Osteocyte (in vitro differentiated cells): ENCODE measurements around the gene DGKD. TPM values are rescaled to one million over a fixed set of nuclear protein-coding genes. Genes with fewer than 3 reads are reported as not detected.

Experiments
- DNase-seq: peaks from one replicate; pipeline ENCODE4 v3.0.0; 2021; ENCODE audit warnings: mixed read lengths; ENCODE audit not compliant: unreplicated experiment; ENCODE audit errors: extremely low spot score
- H3K27ac Mint-ChIP-seq: one replicate; pipeline ENCODE4 v1.8.0; 2021; ENCODE audit warnings: mild to moderate bottlenecking, mixed read lengths; ENCODE audit not compliant: unreplicated experiment
- H3K27me3 Mint-ChIP-seq: one replicate; pipeline ENCODE4 v1.8.0; 2021; ENCODE audit warnings: mixed read lengths; ENCODE audit not compliant: unreplicated experiment
- H3K36me3 Mint-ChIP-seq: one replicate; pipeline ENCODE4 v1.8.0; 2021; ENCODE audit warnings: mixed read lengths; ENCODE audit not compliant: unreplicated experiment
- H3K4me1 Mint-ChIP-seq: one replicate; pipeline ENCODE4 v1.8.0; 2021; ENCODE audit warnings: mixed read lengths; ENCODE audit not compliant: unreplicated experiment
- H3K4me3 Mint-ChIP-seq: one replicate; pipeline ENCODE4 v1.8.0; 2021; ENCODE audit warnings: mild to moderate bottlenecking, moderate library complexity, mixed read lengths; ENCODE audit not compliant: unreplicated experiment
- H3K9me3 Mint-ChIP-seq: one replicate; pipeline ENCODE4 v1.8.0; 2021; ENCODE audit warnings: mixed read lengths; ENCODE audit not compliant: unreplicated experiment
- total RNA-seq: library from RNA; stranded (reverse); gene quantifications from 2 replicates; pipeline ENCODE4 v1.2.1, GENCODE V29; 2021
- TF ChIP-seq, protein P1 (sequence below): fragments of 200-600 bp; sonication (generic); IDR thresholded peaks from 2 replicates; pipeline ENCODE4 v1.5.0; 2021; ENCODE audit warnings: antibody characterized with exemption, mild to moderate bottlenecking, moderate library complexity

Gene DGKD
- total RNA-seq, 1 donor from 2014 or later: 70.5 TPM

DNA sequence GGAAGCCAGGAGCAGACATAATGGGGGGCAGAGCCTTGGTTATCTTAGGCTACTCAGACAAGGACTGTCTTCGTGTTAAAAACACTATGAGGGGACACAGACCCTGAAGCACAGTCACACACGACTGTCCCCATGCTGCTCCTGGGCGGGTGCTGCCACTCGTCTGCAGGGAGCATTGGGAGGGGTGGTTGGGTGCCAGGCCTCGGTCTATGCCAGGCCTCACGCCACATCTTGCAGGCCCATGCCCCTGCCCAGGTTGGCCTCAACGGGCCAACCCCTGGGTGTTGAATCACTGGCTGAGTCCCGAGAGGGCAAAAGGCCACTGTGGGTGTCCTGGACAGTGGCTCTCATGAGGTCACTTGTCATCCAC is 114.4 kb downstream of the DGKD start:
- DNase-seq: no peak
- no peaks in the 10 kb centered on the region for H3K4me1 Mint-ChIP-seq
- TF ChIP-seq, protein P1, sequence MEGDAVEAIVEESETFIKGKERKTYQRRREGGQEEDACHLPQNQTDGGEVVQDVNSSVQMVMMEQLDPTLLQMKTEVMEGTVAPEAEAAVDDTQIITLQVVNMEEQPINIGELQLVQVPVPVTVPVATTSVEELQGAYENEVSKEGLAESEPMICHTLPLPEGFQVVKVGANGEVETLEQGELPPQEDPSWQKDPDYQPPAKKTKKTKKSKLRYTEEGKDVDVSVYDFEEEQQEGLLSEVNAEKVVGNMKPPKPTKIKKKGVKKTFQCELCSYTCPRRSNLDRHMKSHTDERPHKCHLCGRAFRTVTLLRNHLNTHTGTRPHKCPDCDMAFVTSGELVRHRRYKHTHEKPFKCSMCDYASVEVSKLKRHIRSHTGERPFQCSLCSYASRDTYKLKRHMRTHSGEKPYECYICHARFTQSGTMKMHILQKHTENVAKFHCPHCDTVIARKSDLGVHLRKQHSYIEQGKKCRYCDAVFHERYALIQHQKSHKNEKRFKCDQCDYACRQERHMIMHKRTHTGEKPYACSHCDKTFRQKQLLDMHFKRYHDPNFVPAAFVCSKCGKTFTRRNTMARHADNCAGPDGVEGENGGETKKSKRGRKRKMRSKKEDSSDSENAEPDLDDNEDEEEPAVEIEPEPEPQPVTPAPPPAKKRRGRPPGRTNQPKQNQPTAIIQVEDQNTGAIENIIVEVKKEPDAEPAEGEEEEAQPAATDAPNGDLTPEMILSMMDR: no peak
- H3K27ac Mint-ChIP-seq: no peak overlapping the region
- H3K36me3 Mint-ChIP-seq: peaks cover 52% of the 10 kb centered on the region
- H3K4me3 Mint-ChIP-seq: no peak overlapping the region
- H3K27me3 Mint-ChIP-seq: no peaks in the 10 kb centered on the region
- H3K9me3 Mint-ChIP-seq: no peaks in the 10 kb centered on the region

DNA sequence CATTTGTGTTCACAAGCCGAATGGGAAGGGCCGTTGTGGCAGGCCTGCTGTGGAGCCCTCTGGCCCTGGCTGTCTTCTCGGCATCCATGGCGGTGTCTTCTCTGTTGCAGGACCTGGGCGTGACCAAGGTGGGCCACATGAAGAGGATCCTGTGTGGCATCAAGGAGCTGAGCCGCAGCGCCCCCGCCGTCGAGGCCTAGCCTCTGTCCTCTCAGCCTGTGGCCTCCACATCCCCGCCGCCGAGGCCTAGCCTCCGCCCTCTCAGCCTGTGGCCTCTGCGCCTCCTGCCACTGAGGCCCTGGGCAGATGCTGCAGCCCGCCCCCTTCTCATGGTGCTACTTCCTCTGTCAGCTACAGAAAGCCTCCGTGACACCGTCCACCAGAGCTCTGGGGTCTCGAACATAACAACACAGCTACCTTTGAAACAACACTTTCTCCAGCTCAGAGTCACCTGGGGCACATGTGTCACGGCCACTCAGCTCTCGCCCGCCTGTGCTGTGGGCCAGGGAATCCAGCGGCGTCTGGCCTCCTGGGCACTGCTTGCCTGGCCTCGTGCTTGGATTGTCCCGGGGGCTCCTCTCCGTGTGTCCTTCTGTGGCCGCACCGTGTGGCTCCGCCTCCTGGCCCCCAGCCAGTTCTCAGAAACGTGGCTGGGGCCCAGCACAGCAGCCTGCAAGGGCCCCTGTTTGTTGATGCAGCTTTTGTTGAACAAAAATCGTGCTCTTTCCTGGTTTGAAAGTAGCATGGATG is 115.1 kb downstream of the DGKD start:
- Mint-ChIP-seq H3K27ac (no peak overlapping the region), H3K36me3 (peaks cover 51% of the 10 kb centered on the region), H3K27me3 (no peaks in the 10 kb centered on the region), H3K4me1 (peaks cover under 1% of the 10 kb centered on the region), H3K4me3 (no peak overlapping the region), H3K9me3 (no peaks in the 10 kb centered on the region)
- TF ChIP-seq, protein P1: no peak
- no peak for DNase-seq

DNA sequence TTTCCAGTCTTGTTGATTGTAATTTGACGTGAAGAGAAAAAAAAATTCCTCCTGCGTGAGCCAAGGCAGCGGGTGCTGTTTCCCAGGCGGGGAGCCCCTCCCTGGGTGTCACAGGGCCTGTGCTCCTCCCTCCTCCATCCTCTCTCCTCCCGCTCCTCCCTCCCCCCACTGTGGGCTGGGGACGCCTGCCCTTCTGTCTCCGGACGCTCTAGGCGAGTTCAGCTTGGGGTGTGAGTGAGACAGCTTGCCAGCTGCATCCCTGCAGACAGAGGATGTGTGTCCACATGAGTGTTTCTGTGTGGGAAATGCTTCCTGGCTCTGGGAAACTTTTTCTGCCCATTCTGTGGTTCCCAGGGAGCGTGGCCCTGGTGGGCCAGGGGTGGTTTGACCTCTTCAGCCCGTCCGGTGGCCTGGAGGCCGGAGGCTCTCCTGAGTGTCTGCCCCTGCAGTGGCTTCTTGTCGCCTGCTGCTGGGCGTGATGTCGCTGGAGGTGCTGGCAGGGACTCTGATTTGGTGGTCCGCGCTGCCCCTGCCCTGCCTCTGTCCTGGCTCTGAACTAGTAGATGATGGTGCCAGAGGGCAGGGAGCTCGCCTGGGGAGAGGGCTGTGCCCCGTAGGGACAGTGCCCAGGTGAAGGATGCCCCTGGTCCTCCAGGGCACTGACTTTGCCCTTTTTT is 115.9 kb downstream of the DGKD start:
- no peaks in the 10 kb centered on the region for H3K27me3 Mint-ChIP-seq
- H3K4me3 Mint-ChIP-seq: no peak overlapping the region
- peaks cover 8% of the 10 kb centered on the region for H3K4me1 Mint-ChIP-seq
- no peak overlapping the region for H3K27ac Mint-ChIP-seq
- no peak for DNase-seq
- peaks cover 51% of the 10 kb centered on the region for H3K36me3 Mint-ChIP-seq
- no peaks in the 10 kb centered on the region for H3K9me3 Mint-ChIP-seq
- TF ChIP-seq, protein P1: no peak

DNA sequence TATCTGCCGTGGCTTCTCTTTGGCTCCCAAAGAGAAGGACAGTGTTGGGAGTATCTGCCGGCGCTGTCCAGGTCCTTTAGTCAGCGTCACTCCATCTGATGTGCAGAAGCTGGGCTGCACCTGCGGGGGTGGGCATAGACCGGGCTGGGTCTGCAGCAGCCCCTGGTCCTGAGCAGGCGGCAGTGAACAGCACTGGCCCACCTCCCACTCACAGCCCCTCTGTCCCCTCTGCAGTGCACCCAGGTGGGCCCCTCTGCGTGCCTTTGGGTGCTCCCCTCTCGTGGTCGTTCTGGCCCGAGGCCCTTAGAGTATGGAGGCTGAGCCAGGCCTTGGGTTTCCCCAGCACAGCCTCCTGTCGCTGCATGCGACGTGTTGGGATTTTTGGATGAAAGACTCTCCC is 116.5 kb downstream of the DGKD start:
- H3K4me1 Mint-ChIP-seq: peaks cover 10% of the 10 kb centered on the region
- H3K9me3 Mint-ChIP-seq: no peaks in the 10 kb centered on the region
- no peak for DNase-seq
- H3K27me3 Mint-ChIP-seq: no peaks in the 10 kb centered on the region
- TF ChIP-seq, protein P1: no peak
- no peak overlapping the region for H3K27ac Mint-ChIP-seq
- H3K36me3 Mint-ChIP-seq: peaks cover 51% of the 10 kb centered on the region
- H3K4me3 Mint-ChIP-seq: no peak overlapping the region

DNA sequence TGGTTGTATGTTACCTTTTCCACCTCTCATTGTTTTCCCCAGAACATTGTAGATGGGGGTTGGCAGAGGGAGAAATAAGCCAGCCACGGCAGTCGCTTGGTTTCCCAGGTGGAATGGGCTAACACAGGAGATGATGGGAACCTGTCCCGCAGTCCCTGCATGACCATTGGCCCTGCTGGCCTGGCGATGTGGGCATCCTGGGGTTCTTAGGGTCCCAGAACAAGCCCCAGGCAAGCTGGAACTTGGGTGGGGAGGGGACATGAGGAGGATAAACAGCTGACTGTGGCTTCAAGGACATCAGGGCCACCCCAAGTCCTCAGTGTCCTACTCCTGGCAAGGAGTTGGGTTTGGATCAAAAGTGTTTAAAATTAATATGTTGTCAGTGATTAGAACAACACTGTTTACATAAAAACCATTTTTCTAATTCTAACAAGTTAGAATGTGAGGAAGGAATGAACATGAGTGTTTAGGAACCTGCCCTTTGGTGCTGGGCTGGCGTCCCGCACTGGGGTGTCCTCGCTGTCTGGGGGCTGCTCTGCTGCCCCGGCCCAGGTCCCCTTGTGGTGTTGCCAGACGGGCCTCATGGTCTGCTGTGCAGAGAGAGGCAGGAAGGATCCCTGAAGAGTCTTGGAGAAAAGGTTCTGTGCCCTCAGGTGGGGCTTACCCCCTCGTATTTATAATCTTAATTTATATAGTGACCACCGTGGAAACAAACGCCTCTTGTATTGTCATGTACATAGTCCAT is 117.2 kb downstream of the DGKD start:
- Mint-ChIP-seq H3K4me3 (no peak overlapping the region), H3K36me3 (peaks cover 46% of the 10 kb centered on the region), H3K27me3 (no peaks in the 10 kb centered on the region), H3K4me1 (peaks cover 10% of the 10 kb centered on the region), H3K9me3 (no peaks in the 10 kb centered on the region), H3K27ac (no peak overlapping the region)
- DNase-seq: peak; percentile 77
- TF ChIP-seq, protein P1: no peak
